Measurements from ENCODE around the gene ANKRD7.

The ANKRD7 gene

DNA sequence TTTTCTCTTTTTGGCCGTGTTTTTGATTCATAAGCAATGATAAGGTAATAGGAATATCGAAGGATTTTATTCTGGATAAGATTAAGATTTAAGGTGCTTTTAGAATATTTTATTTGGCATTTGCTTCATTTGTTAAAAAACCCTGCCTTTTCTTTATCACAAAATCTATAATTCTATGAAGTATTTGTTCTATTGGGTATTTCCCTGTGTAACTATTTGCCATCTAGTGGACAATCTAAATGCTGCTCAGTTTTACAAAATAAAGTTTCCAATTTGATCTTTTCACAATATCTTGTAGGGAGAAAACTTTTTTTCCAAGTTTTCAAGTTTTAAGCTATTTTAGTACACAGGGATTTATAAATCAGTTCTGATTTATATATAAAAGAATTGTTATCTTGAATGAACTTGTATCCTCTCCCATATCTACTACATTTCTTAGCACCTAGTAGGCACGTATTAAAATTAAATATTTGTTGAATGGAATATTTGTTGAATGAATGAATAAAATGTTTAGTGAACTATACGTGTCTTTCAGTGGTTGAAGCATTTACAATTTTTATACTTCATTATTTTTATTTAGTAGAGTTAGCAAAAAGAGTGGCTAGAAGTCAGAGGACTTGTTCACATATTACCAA, 26.5 kb downstream of the ANKRD7 start:
- H3K4me3 ChIP-seq (ENCODE audit: insufficient read depth, low read length, poor library complexity, severe bottlenecking): no peak overlapping the region
- no peak overlapping the region for H2AFZ ChIP-seq (ENCODE audit: low read depth, low read length, severe bottlenecking)
- H3K79me2 ChIP-seq (ENCODE audit: insufficient read depth, low read length): no peaks in the 10 kb centered on the region

DNA sequence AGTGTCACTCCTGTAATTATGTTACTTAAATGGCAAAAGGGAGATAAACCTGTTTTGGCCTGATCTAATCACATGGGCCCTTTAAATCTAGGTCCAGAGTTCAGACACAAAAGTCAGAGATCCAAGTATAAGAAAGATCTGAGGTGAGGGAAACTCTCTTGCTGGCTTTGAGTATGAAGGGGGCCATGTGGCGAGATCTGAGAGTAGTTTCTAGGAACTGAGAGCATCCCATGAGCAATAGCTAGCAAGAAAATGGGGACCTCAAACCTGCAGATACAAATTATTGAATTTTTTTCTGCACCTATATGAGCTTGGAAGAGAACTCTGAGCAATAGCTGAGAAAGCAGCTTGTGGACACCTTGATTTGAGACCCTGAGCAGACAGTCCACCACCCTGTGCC, 27.6 kb downstream of the ANKRD7 start:
- H3K9me3 ChIP-seq (ENCODE audit: insufficient read depth, low read length): no peaks in the 10 kb centered on the region
- H3K9me2 ChIP-seq (replicated peaks; ENCODE audit: insufficient read depth, low read length): no peaks in the 10 kb centered on the region
- no peaks in the 10 kb centered on the region for H3K36me3 ChIP-seq (ENCODE audit: low read length)
- H3K9ac ChIP-seq (ENCODE audit: low read length): no peak overlapping the region
- H3K4me2 ChIP-seq (ENCODE audit: low read depth, low read length, poor library complexity, severe bottlenecking): no peak overlapping the region
- H3F3A ChIP-seq (ENCODE audit: insufficient read depth): no peaks in the 10 kb centered on the region; the same call in 1 of the 2 replicates
- H3K27ac ChIP-seq (ENCODE audit: low read depth, low read length): no peak overlapping the region
- no peak overlapping the region for H2AFZ ChIP-seq (ENCODE audit: low read depth, low read length, severe bottlenecking)
- H3K4me3 ChIP-seq (ENCODE audit: insufficient read depth, low read length, poor library complexity, severe bottlenecking): no peak overlapping the region
- H4K20me1 ChIP-seq (ENCODE audit: low read depth, low read length): no peaks in the 10 kb centered on the region
- TF ChIP-seq EZH2phosphoT487 (conservative IDR thresholded peaks at IDR 0.05; ENCODE audit: low read length) (no peak), CTCF (IDR thresholded peaks at IDR 0.05; ENCODE audit: insufficient read depth, low read length, poor library complexity, severe bottlenecking) (no peak)
- no peaks in the 10 kb centered on the region for H3K79me2 ChIP-seq (ENCODE audit: insufficient read depth, low read length)
- no peaks in the 10 kb centered on the region for H3K27me3 ChIP-seq (ENCODE audit: low read length)

More for the DNA sequence above, 26.5 kb downstream of the ANKRD7 start:
- H3K27ac ChIP-seq (ENCODE audit: low read depth, low read length): no peak overlapping the region
- no peaks in the 10 kb centered on the region for H3K27me3 ChIP-seq (ENCODE audit: low read length)
- H3K9me2 ChIP-seq (replicated peaks; ENCODE audit: insufficient read depth, low read length): no peaks in the 10 kb centered on the region
- TF ChIP-seq EZH2phosphoT487 (conservative IDR thresholded peaks at IDR 0.05; ENCODE audit: low read length) (no peak), CTCF (IDR thresholded peaks at IDR 0.05; ENCODE audit: insufficient read depth, low read length, poor library complexity, severe bottlenecking) (no peak)
- no peak overlapping the region for H3K9ac ChIP-seq (ENCODE audit: low read length)
- no peaks in the 10 kb centered on the region for H3K36me3 ChIP-seq (ENCODE audit: low read length)
- H3K4me2 ChIP-seq (ENCODE audit: low read depth, low read length, poor library complexity, severe bottlenecking): no peak overlapping the region
- no peaks in the 10 kb centered on the region; the same call in 1 of the 2 replicates for H3F3A ChIP-seq (ENCODE audit: insufficient read depth)
- H3K9me3 ChIP-seq (ENCODE audit: insufficient read depth, low read length): no peaks in the 10 kb centered on the region
- H4K20me1 ChIP-seq (ENCODE audit: low read depth, low read length): no peaks in the 10 kb centered on the region

GRCh38 chr7:118259115-118259514, 34.6 kb downstream of the ANKRD7 start:
- H4K20me1 ChIP-seq (ENCODE audit: low read depth, low read length): no peaks in the 10 kb centered on the region
- H3K9me3 ChIP-seq (ENCODE audit: insufficient read depth, low read length): no peaks in the 10 kb centered on the region
- H3K79me2 ChIP-seq (ENCODE audit: insufficient read depth, low read length): no peaks in the 10 kb centered on the region
- no peak overlapping the region for H3K4me2 ChIP-seq (ENCODE audit: low read depth, low read length, poor library complexity, severe bottlenecking)
- TF ChIP-seq EZH2phosphoT487 (conservative IDR thresholded peaks at IDR 0.05; ENCODE audit: low read length) (no peak), CTCF (IDR thresholded peaks at IDR 0.05; ENCODE audit: insufficient read depth, low read length, poor library complexity, severe bottlenecking) (no peak)
- H2AFZ ChIP-seq (ENCODE audit: low read depth, low read length, severe bottlenecking): no peak overlapping the region
- H3K9me2 ChIP-seq (replicated peaks; ENCODE audit: insufficient read depth, low read length): no peaks in the 10 kb centered on the region
- H3F3A ChIP-seq (ENCODE audit: insufficient read depth): no peaks in the 10 kb centered on the region
- no peak overlapping the region for H3K4me3 ChIP-seq (ENCODE audit: insufficient read depth, low read length, poor library complexity, severe bottlenecking)
- H3K27me3 ChIP-seq (ENCODE audit: low read length): no peaks in the 10 kb centered on the region
- H3K27ac ChIP-seq (ENCODE audit: low read depth, low read length): no peak overlapping the region
- H3K36me3 ChIP-seq (ENCODE audit: low read length): no peaks in the 10 kb centered on the region
- no peak overlapping the region for H3K9ac ChIP-seq (ENCODE audit: low read length)
